Right lobe of liver (tissue), 6 donors: ENCODE data around the gene ENOX1. TPM values are rescaled to one million over a fixed set of nuclear protein-coding genes. Genes with fewer than 3 reads are reported as not detected.

ENCODE experiments used
- ATAC-seq, 4 donors: fragments of 200-7000 bp; cut with Tn5 transposase; one replicate each; pipeline ENCODE4 v1.9.1; 2020; ENCODE audit warnings: mild to moderate bottlenecking in 4 of 4, moderate library complexity in 4 of 4
- DNase-seq, 3 donors: peaks; one replicate each; pipeline ENCODE4 v3.0.0-alpha.2; 2020
- H3K27ac ChIP-seq, 3 donors: fragments of 200-600 bp; one replicate each; pipeline ENCODE4 v1.8.0; 2022
- H3K27me3 ChIP-seq, 2 donors: fragments of 200-600 bp; one replicate each; pipeline ENCODE4 v1.8.0; 2022
- H3K36me3 ChIP-seq, 4 donors: fragments of 200-600 bp; sonication (generic) in 1 of 4; one replicate each; pipeline versions ENCODE4 v1.5.1 to v1.8.0; 2017 to 2022; ENCODE audit warnings: control low read depth in 1 of 4
- H3K4me1 ChIP-seq, 4 donors: fragments of 200-600 bp; sonication (generic) in 1 of 4; one replicate each; pipeline versions ENCODE4 v1.5.1 to v1.8.0; 2017 to 2022; ENCODE audit warnings: control low read depth in 1 of 4
- H3K4me3 ChIP-seq, 3 donors: fragments of 200-600 bp; one replicate each; pipeline ENCODE4 v1.8.0; 2022
- H3K9me3 ChIP-seq, 4 donors: fragments of 200-600 bp; sonication (generic) in 1 of 4; one replicate each; pipeline versions ENCODE4 v1.5.1 to v1.8.0; 2017 to 2022; ENCODE audit warnings: control low read depth in 1 of 4
- POLR2A ChIP-seq: fragments of 450-650 bp; IDR thresholded peaks from one replicate; pipeline ENCODE4 v1.6.1; 2017; ENCODE audit warnings: antibody characterized with exemption, mild to moderate bottlenecking
- WGBS: methylation state at CpG from one replicate; pipeline ENCODE4 v1.1.6; 2018; ENCODE audit warnings: low coverage, low lambda C conversion rate; ENCODE audit not compliant: insufficient coverage; ENCODE audit errors: missing lambda C conversion rate; 5-methylcytosine and 5-hydroxymethylcytosine counted together
- intact Hi-C, 2 donors: fragments of 100-400 bp; cut with DNase I; formaldehyde crosslinking; loops; one replicate each; pipeline versions ENCODE4 v1.11.2 to v1.14.1; 2022
- total RNA-seq, 6 experiments: library from RNA; depleted of rRNA in 2 of 6; stranded (reverse); fragments of >200 nt in 2 of 6; fragmentation: NEBNext Ultra II Directional in 3 of 6; extraction: Animal tissue kit (Norgen Biotek cat#: 25700) in 3 of 6; gene quantifications; one replicate each; pipeline versions ENCODE4 v1.1.0 to v1.2.4, GENCODE V29; 2016 to 2023
- TF ChIP-seq, protein P1 (sequence below), 4 donors: fragments of 200-600 bp in 3 of 4; fragments of 450-650 bp in 1 of 4; IDR thresholded peaks; one replicate each; pipeline versions ENCODE4 v1.5.1 to v1.8.0; 2016 to 2022; ENCODE audit warnings: antibody characterized with exemption in 4 of 4, mild to moderate bottlenecking in 2 of 4
- donor health status: DM: no; HTN: yes; CAD: no.
- donor health status: DM: no; HTN: no; CAD: no.
- donor health status: DM: no; HTN: no; CAD: no.
- donor health status: DM: no; HTN: yes; CAD: no.
- donor health status: DM: no; HTN: yes; CAD: no.

The ENOX1 gene
- total RNA-seq, 6 experiments from 2014 or later, result 0.07 to 0.16 TPM; not detected in 4

DNA sequence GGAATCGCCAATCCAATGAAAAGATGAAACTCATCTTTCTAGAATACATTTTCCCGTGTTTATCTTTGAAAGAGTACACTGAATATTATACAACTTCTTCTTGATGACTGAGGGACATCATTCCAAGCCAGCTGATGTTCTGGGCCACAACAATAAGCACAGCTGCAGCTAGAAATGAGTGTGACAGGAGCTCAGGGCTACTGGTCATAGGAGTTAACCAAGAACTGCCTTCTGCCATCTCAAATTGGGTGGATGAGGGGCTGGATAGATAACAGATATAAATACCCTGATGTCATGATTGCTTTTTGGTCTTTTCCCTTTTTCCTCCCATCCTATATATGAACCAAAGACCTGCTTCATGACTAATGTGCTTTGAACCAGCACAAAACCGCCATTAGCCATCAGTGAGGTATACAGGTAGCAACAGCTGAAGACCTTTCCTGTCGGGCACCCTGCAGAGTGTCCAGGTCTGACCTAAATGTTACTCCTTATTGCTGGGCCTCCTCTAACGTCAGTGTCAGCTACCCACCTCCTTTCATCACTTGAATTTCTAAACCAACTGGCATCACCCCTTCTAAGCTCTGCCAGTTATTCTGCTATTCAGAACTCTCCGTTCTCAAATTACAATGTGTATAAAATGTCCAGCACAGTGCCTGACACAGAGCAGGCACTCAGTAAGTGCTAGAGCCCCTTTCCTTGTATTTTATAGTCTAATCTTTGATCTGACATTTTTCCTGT, 178.2 kb downstream of the ENOX1 start:
- Histone ChIP-seq H3K27ac (no peak overlapping the region), H3K4me1 (no peaks in the 10 kb centered on the region), H3K9me3 (peaks cover 0 to 6% (median 0%) of the 10 kb centered on the region in 4 donors), H3K36me3 (no peaks in the 10 kb centered on the region), H3K27me3 (no peaks in the 10 kb centered on the region), H3K4me3 (no peak overlapping the region)
- ATAC-seq (no peak), DNase-seq (no peak)
- TF ChIP-seq, protein P1, sequence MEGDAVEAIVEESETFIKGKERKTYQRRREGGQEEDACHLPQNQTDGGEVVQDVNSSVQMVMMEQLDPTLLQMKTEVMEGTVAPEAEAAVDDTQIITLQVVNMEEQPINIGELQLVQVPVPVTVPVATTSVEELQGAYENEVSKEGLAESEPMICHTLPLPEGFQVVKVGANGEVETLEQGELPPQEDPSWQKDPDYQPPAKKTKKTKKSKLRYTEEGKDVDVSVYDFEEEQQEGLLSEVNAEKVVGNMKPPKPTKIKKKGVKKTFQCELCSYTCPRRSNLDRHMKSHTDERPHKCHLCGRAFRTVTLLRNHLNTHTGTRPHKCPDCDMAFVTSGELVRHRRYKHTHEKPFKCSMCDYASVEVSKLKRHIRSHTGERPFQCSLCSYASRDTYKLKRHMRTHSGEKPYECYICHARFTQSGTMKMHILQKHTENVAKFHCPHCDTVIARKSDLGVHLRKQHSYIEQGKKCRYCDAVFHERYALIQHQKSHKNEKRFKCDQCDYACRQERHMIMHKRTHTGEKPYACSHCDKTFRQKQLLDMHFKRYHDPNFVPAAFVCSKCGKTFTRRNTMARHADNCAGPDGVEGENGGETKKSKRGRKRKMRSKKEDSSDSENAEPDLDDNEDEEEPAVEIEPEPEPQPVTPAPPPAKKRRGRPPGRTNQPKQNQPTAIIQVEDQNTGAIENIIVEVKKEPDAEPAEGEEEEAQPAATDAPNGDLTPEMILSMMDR (IDR thresholded peaks at IDR 0.05), result no peak
- TF ChIP-seq POLR2A, result no peak
- intact Hi-C loops, result no loop called here
- 46% methylated on average over 6 of the region's 6 CpGs for WGBS

DNA sequence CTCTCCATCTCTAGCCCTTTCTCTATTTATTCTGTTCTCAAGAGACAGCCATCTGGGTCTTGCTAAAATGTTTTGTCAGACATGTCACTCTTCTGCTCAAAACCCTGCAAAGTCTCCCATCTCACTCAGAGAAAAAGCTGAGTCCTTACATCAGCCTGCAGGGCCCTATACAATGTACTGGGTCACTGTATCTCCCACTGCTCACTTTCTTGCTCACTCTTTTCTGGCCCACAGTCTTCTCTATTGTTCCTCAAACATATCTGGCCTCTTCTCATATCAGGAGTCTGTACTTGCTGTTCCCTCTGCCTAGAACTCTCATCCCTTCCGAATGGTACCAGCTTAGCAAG, 189.2 kb downstream of the ENOX1 start:
- intact Hi-C loops, result no loop called here
- TF ChIP-seq, protein P1 (IDR thresholded peaks at IDR 0.05), result no peak
- TF ChIP-seq POLR2A, result no peak
- WGBS, result 53% methylated on average over 1 of the region's 1 CpG
- DNase-seq (no peak), ATAC-seq (no peak)
- H3K9me3 ChIP-seq, result no peaks in the 10 kb centered on the region
- H3K4me1 ChIP-seq, result no peaks in the 10 kb centered on the region
- no peak overlapping the region for H3K4me3 ChIP-seq
- H3K27me3 ChIP-seq, result no peaks in the 10 kb centered on the region
- no peaks in the 10 kb centered on the region for H3K36me3 ChIP-seq
- H3K27ac ChIP-seq, result no peak overlapping the region

DNA sequence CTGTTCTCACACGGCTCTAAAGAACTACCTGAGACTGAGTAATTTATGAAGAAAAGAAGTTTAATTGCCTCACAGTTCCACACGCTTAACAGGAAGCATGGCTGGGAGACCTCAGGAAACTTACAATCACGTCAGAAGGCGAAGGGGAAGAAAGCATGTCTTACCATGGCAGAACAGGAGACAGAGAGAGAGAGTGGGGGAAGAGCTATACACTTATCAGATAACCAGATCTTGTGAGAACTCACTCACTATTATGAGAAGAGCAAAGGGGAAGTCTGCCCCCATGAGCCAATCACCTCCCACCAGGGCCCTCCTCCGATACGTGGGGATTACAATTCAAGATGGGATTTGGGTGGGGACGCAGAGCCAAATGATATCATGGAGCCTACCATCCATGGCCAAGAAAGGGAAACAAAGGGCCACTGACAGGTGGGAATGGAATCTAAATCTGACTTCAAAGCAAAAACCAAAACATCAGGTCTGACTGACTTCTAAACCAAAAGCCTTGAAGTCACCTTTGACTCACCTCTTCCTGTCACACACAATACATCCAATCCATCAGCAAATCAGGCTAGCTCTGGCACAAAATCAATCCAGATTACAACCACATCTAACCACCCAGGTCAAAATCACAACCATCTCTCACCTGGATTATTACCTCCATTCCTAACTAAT, 189.7 kb downstream of the ENOX1 start:
- 66% methylated on average over 5 of the region's 7 CpGs for WGBS
- Histone ChIP-seq H3K4me3 (no peak overlapping the region), H3K4me1 (no peaks in the 10 kb centered on the region), H3K27ac (no peak overlapping the region), H3K27me3 (no peaks in the 10 kb centered on the region), H3K9me3 (no peaks in the 10 kb centered on the region), H3K36me3 (no peaks in the 10 kb centered on the region)
- intact Hi-C loops, result no loop called here
- ATAC-seq (no peak), DNase-seq (no peak)
- no peak for TF ChIP-seq POLR2A
- TF ChIP-seq, protein P1 (IDR thresholded peaks at IDR 0.05), result no peak

DNA sequence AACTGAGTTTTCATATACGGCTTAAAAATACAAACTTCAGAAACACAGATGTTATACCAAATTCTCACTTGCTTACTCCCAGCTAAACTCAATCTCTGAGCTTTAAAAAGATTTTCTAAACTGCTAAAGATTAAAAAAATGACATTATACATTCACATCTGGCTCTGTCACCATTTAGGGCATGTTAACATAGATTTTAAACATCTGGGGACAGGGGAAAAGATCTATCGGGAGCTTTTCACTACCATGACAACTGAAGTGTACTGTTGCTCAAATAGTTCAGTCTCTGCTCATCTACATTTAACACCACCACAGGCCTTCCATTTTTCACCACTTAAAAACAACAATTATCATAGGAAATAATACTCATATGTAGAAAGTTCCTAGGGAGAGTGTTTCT, 190.8 kb downstream of the ENOX1 start:
- Histone ChIP-seq H3K27me3 (no peaks in the 10 kb centered on the region), H3K4me3 (no peak overlapping the region), H3K27ac (no peak overlapping the region), H3K36me3 (no peaks in the 10 kb centered on the region), H3K9me3 (no peaks in the 10 kb centered on the region), H3K4me1 (no peaks in the 10 kb centered on the region)
- DNase-seq (no peak), ATAC-seq (no peak)
- 74% methylated on average over 2 of the region's 2 CpGs for WGBS
- intact Hi-C loops, result no loop called here
- TF ChIP-seq POLR2A, result no peak
- TF ChIP-seq, protein P1 (IDR thresholded peaks at IDR 0.05), result no peak
